OCI-LY1 (cell line): ENCODE results near the gene SH3BGRL.

Experiments
- H2AFZ ChIP-seq: fragments of 200-600 bp; sonication (generic), shearing (Covaris generic); 2 replicates; pipeline ENCODE4 v1.6.0; 2014; ENCODE audit warnings: antibody characterized with exemption, mild to moderate bottlenecking, low read length
- H3F3A ChIP-seq: fragments of 200-600 bp; sonication (generic), shearing (Covaris generic); 2 replicates; pipeline ENCODE4 v1.6.0; 2014; ENCODE audit warnings: mild to moderate bottlenecking, antibody characterized with exemption, low read length, moderate library complexity; ENCODE audit not compliant: insufficient read depth
- H3K27ac ChIP-seq: fragments of 200-600 bp; sonication (generic); 2 replicates; pipeline ENCODE4 v1.5.1; 2014; ENCODE audit warnings: low read length, mixed run types, mild to moderate bottlenecking, low read depth; ENCODE audit not compliant: poor library complexity, severe bottlenecking
- H3K27me3 ChIP-seq: fragments of 200-600 bp; sonication (generic); 2 replicates; pipeline ENCODE4 v1.6.0; 2014; ENCODE audit warnings: antibody characterized with exemption, mild to moderate bottlenecking, low read length, moderate library complexity; ENCODE audit not compliant: insufficient read depth
- H3K36me3 ChIP-seq: fragments of 200-600 bp; sonication (generic); 2 replicates; pipeline ENCODE4 v1.6.1; 2014; ENCODE audit warnings: mild to moderate bottlenecking, antibody characterized with exemption, low read length, moderate library complexity, mixed read lengths; ENCODE audit not compliant: insufficient read depth
- H3K4me1 ChIP-seq: fragments of 200-600 bp; sonication (generic); 2 replicates; pipeline ENCODE4 v1.5.1; 2014; ENCODE audit warnings: mild to moderate bottlenecking, low read length, moderate library complexity; ENCODE audit not compliant: insufficient read depth, severe bottlenecking
- H3K4me2 ChIP-seq: fragments of 200-600 bp; sonication (generic), shearing (Covaris generic); 2 replicates; pipeline ENCODE4 v1.6.1; 2014; ENCODE audit warnings: low read length
- H3K4me3 ChIP-seq: fragments of 200-600 bp; sonication (generic); 2 replicates; pipeline ENCODE4 v1.5.1; 2014; ENCODE audit warnings: low read length, low read depth, mild to moderate bottlenecking, mixed read lengths; ENCODE audit not compliant: poor library complexity, severe bottlenecking
- H3K79me2 ChIP-seq: fragments of 200-600 bp; shearing (Covaris generic); 2 replicates; pipeline ENCODE4 v1.6.1; 2016; ENCODE audit warnings: mixed run types, low read length, mixed read lengths; ENCODE audit not compliant: insufficient read depth
- H3K9ac ChIP-seq: fragments of 200-600 bp; sonication (generic), shearing (Covaris generic); 2 replicates; pipeline ENCODE4 v1.6.1; 2014; ENCODE audit warnings: mild to moderate bottlenecking, low read length, mixed read lengths
- H3K9me2 ChIP-seq: fragments of 200-600 bp; sonication (generic), shearing (Covaris generic); 2 replicates; pipeline ENCODE4 v1.6.1; 2014; ENCODE audit warnings: low read depth, mild to moderate bottlenecking, low read length, mixed read lengths
- H3K9me3 ChIP-seq: fragments of 200-600 bp; shearing (Covaris generic); 2 replicates; pipeline ENCODE4 v1.6.1; 2014; ENCODE audit warnings: low read length, mixed read lengths
- H4K20me1 ChIP-seq: fragments of 200-600 bp; sonication (generic), shearing (Covaris generic); 2 replicates; pipeline ENCODE4 v1.6.0; 2016; ENCODE audit warnings: mild to moderate bottlenecking, low read length; ENCODE audit not compliant: insufficient read depth
- CTCF ChIP-seq: fragments of 200-600 bp; sonication (generic), shearing (Covaris generic); IDR thresholded peaks from 2 replicates; pipeline ENCODE4 v1.5.1; 2017; ENCODE audit warnings: mild to moderate bottlenecking, antibody characterized with exemption, low read length, moderate library complexity, mixed read lengths
- EZH2 ChIP-seq: fragments of 200-600 bp; sonication (generic), shearing (Covaris generic); IDR thresholded peaks from 2 replicates; pipeline ENCODE4 v1.8.0; 2017; ENCODE audit warnings: borderline replicate concordance, mixed run types, mild to moderate bottlenecking, antibody characterized with exemption, low read length, moderate library complexity, mixed read lengths

Gene SH3BGRL

DNA sequence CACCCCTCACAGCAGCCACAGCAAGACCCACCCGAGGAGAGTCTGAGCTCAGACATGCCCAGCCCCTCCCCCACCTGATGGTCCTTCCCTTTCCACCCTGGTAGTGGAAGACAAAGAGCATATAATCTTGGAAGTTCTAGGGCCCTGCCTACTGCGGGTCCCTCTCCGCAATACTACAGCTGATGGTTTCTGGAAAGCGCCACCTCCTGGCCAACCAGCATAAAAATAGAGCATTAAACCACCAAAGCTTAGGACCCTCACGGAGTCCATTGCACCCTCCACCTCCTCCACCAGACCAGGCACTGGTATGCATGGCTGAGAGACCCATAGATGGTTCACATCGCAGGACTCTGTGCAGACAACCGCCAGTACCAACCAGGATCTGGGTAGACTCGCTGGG lies 78.2 kb downstream of the SH3BGRL start:
- no peaks in the 10 kb centered on the region for H3F3A ChIP-seq
- H3K27me3 ChIP-seq: no peaks in the 10 kb centered on the region

GRCh38 chrX:81286075-81286474 lies 84.2 kb downstream of the SH3BGRL start:
- Histone ChIP-seq H3K9me3 (no peaks in the 10 kb centered on the region), H3K9me2 (no peaks in the 10 kb centered on the region), H3K79me2 (no peaks in the 10 kb centered on the region), H4K20me1 (no peaks in the 10 kb centered on the region), H3F3A (no peaks in the 10 kb centered on the region), H3K27me3 (no peaks in the 10 kb centered on the region), H2AFZ (no peak overlapping the region), H3K4me1 (no peaks in the 10 kb centered on the region), H3K36me3 (no peaks in the 10 kb centered on the region; the same call in 1 of the 2 replicates), H3K4me2 (no peak overlapping the region), H3K27ac (no peak overlapping the region), H3K9ac (no peak overlapping the region), H3K4me3 (no peak overlapping the region)
- no peak for TF ChIP-seq EZH2
- TF ChIP-seq CTCF: no peak

More for the DNA sequence above, 78.2 kb downstream of the SH3BGRL start:
- peaks cover 30% of the 10 kb centered on the region for H3K36me3 ChIP-seq
- H3K4me3 ChIP-seq: no peak overlapping the region
- H3K79me2 ChIP-seq: no peaks in the 10 kb centered on the region
- no peaks in the 10 kb centered on the region for H3K9me3 ChIP-seq
- no peaks in the 10 kb centered on the region for H4K20me1 ChIP-seq
- no peak overlapping the region for H2AFZ ChIP-seq
- H3K4me1 ChIP-seq: no peaks in the 10 kb centered on the region
- no peak overlapping the region for H3K9ac ChIP-seq
- H3K27ac ChIP-seq: no peak overlapping the region
- TF ChIP-seq CTCF (no peak), EZH2 (no peak)
- no peaks in the 10 kb centered on the region for H3K9me2 ChIP-seq
- H3K4me2 ChIP-seq: no peak overlapping the region

GRCh38 chrX:81286608-81287007 lies 84.7 kb downstream of the SH3BGRL start:
- no peak overlapping the region for H3K27ac ChIP-seq
- no peaks in the 10 kb centered on the region for H3K9me3 ChIP-seq
- no peak overlapping the region for H2AFZ ChIP-seq
- no peaks in the 10 kb centered on the region for H3F3A ChIP-seq
- no peaks in the 10 kb centered on the region for H3K27me3 ChIP-seq
- H3K4me1 ChIP-seq: no peaks in the 10 kb centered on the region
- no peak overlapping the region for H3K9ac ChIP-seq
- no peak overlapping the region for H3K4me3 ChIP-seq
- H3K36me3 ChIP-seq: no peaks in the 10 kb centered on the region; the same call in 1 of the 2 replicates
- H3K4me2 ChIP-seq: no peak overlapping the region
- no peaks in the 10 kb centered on the region for H3K79me2 ChIP-seq
- H3K9me2 ChIP-seq: no peaks in the 10 kb centered on the region
- TF ChIP-seq CTCF: no peak
- TF ChIP-seq EZH2: no peak
- no peaks in the 10 kb centered on the region for H4K20me1 ChIP-seq
